AG04450 (cell line): ENCODE results near the gene C5orf46. TPM values are rescaled to one million over a fixed set of nuclear protein-coding genes. Genes with fewer than 3 reads are reported as not detected.

ENCODE experiments used
- CTCF ChIA-PET: fragments of 300-600, 350-600 bp; formaldehyde crosslinking; extraction: SDS; loops from one replicate; lab custom pipeline; 2022; ENCODE audit warnings: antibody characterized with exemption, inconsistent platforms; lab: Charles Lee
- POLR2A ChIA-PET: fragments of 350-600 bp; formaldehyde crosslinking; extraction: SDS; loops from one replicate; lab custom pipeline; 2021; ENCODE audit warnings: antibody characterized with exemption, inconsistent platforms; lab: Yijun Ruan, JAX
- DNase-seq: peaks from one replicate; pipeline ENCODE4 v3.0.0-alpha.2; 2011; ENCODE audit warnings: low read depth, low spot score
- H3K27ac ChIP-seq: one replicate; pipeline ENCODE4 v1.5.1; 2012; ENCODE audit warnings: low read depth, low read length, control low read depth
- H3K27me3 ChIP-seq: one replicate; pipeline ENCODE4 v1.6.0; 2012; ENCODE audit warnings: low read length; ENCODE audit not compliant: control insufficient read depth, insufficient read depth
- H3K4me3 ChIP-seq: 2 replicates; pipeline ENCODE4 v1.5.1; 2011; ENCODE audit warnings: mild to moderate bottlenecking, low read depth, low read length, control low read depth
- H3K9me3 ChIP-seq: 2 replicates; pipeline ENCODE4 v1.5.1; 2012; ENCODE audit warnings: low read length; ENCODE audit not compliant: control insufficient read depth, insufficient read depth
- CTCF ChIP-seq: IDR thresholded peaks from 2 replicates; pipeline ENCODE4 v1.5.1; 2011; ENCODE audit warnings: low read depth, low read length, control low read depth, inconsistent platforms
- polyA plus RNA-seq: library from polyadenylated mRNA; depleted of rRNA; stranded (reverse); fragments of >200 nt; gene quantifications from 2 replicates; pipeline ENCODE4 v1.2.3, GENCODE V29; 2011; rRNA removed

The C5orf46 gene
- polyA plus RNA-seq, 1 experiment, result not detected

- POLR2A ChIA-PET, result no interaction called here
- TF ChIP-seq CTCF, result no peak
Measured at GRCh38 chr5:147845618-147846017, 60.7 kb downstream of the C5orf46 start.

GRCh38 chr5:147844846-147845245 lies 61.5 kb downstream of the C5orf46 start:
- Histone ChIP-seq H3K27ac (no peak overlapping the region), H3K4me3 (no peak overlapping the region), H3K27me3 (no peaks in the 10 kb centered on the region), H3K9me3 (no peaks in the 10 kb centered on the region)
- ChIA-PET POLR2A (no interaction called here), CTCF (interaction anchor here (1.0 to 6.5 kb wide), 3 partner anchors 12 to 886 kb away, joined by 3 to 36 read pairs (median 4); no protein-coding TSS in a partner anchor)
- DNase-seq, result no peak
- no peak for TF ChIP-seq CTCF

More at GRCh38 chr5:147845618-147846017, 60.7 kb downstream of the C5orf46 start:
- CTCF ChIA-PET, result interaction anchor here (6.5 kb wide), 1 partner anchor 12 kb away, joined by 36 read pairs; no protein-coding TSS in a partner anchor
- H3K27ac ChIP-seq, result no peak overlapping the region
- H3K9me3 ChIP-seq, result no peaks in the 10 kb centered on the region
- no peak overlapping the region for H3K4me3 ChIP-seq
- no peak for DNase-seq
- H3K27me3 ChIP-seq, result no peaks in the 10 kb centered on the region

- ChIA-PET CTCF (interaction anchor here (1.1 to 6.5 kb wide), 2 partner anchors 14 to 215 kb away, joined by 5 to 36 read pairs; no protein-coding TSS in a partner anchor), POLR2A (no interaction called here)
- TF ChIP-seq CTCF, result no peak
- no peaks in the 10 kb centered on the region for H3K9me3 ChIP-seq
- no peaks in the 10 kb centered on the region for H3K27me3 ChIP-seq
- no peak overlapping the region for H3K27ac ChIP-seq
- H3K4me3 ChIP-seq, result no peak overlapping the region
- no peak for DNase-seq
Measured at GRCh38 chr5:147842869-147843268, 63.5 kb downstream of the C5orf46 start.

Other genes with a start within 250 kb of the C5orf46 start
- 0.02 and 0.19 TPM in 2 replicates for gene JAKMIP2, start 123.8 kb downstream of the C5orf46 start, polyA plus RNA-seq
- gene SPINK1, start 74.9 kb downstream of the C5orf46 start, polyA plus RNA-seq, result not detected in 2 replicates
- gene SCGB3A2, start 27.8 kb downstream of the C5orf46 start, polyA plus RNA-seq, result not detected in 2 replicates
- not detected in 2 replicates for gene SPINK5, start 157.4 kb upstream of the C5orf46 start, polyA plus RNA-seq